ENCODE measurements around the gene SAFB.

DNA sequence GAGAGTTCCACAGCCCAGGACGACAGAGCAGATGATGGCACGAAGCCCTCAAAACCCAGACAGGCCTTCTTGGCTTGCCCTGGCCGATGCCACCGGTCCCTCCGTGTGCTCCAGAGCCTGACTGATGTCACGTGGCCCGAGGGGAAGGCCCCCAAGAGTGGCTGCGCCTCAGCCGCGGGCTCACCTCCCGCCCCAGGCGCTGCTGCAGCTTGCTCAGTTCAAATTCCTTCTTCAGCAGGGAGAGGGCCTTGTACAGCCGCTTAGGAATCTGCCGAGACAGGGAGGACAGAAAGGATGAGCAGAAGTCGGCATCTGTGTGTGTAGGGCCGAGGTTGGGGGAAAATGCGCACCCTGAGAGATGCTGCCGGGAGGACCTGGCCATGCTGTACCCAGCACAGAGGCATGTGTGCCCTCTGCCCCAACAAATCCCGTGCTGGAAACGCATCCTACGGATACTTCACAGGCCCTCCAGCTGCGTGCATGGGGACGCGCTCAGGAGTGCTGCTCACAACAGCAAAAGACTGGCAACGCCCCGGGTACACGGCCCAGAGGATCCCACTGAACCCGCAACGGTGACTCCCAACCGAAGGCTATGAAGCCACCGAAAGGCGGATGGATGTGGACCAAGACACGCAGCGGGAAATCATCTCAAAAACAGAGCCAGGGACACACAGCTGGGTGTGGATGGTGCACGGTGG, 84.1 kb downstream of the SAFB start:
- TF ChIP-seq CTCF (IDR thresholded peaks at IDR 0.05): no peak
- no peak for TF ChIP-seq ZFX (IDR thresholded peaks at IDR 0.05; ENCODE audit: borderline replicate concordance)
